Measurements from ENCODE around the gene NSMCE4A. TPM values are rescaled to one million over a fixed set of nuclear protein-coding genes. Genes with fewer than 3 reads are reported as not detected.
A peak's percentile ranks its signal among the peaks of the same experiment; 100 is the strongest.

The NSMCE4A gene
- polyA plus RNA-seq, 3 donors = 34.6 to 47.2 (median 38.1) TPM

DNA sequence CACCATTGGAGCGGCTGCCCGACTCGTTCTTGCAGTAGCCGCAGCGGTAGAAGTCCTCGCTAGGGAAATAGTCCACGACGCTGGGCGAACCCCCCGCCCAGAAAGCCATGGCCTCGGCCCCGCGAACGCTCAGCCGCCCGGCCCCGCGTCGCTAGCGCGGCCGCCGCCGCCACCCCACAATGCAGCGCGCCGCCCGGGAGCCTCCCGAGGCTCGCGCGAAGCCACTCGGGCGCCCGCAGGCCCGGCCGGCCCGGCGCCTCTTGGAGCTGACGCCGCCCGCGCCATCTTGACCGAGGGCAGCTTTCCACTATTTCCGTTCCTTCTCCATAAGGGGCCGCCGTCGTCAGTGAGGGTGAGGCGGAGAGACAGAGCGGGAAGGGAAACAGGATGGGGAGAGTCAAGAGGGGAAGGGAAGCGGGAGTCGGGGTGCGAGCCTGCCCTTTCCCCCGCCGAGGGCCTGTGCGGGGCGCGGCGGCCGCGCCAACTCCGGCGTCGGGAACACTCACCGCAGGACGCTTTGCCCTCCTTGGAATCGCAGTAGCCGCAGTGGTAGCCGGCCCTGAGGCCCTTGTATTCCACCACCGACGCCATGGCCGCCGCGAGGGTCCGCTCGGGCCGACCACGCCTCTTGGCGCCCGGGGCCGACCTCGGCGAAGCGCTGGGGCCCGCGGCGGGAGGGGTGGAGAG lies 47.0 kb downstream of the NSMCE4A start, which contains the start of gene ATE1:
ATE1 (minus strand) TSS at position 191 of the 687 bp plus-strand sequence; CDS start at position 109, 82 bp downstream.
- Mint-ChIP-seq H3K4me1 (peaks cover 31% of the 10 kb centered on the region), H3K27me3 (ENCODE audit: low read depth in 3 of 3) (peaks cover 0 to 2% (median 0%) of the 10 kb centered on the region in 3 donors)

GRCh38 chr10:121927318-121927840 lies 47.6 kb downstream of the NSMCE4A start:
- Mint-ChIP-seq H3K27me3 (ENCODE audit: low read depth in 3 of 3) (peaks cover 0 to 2% (median 0%) of the 10 kb centered on the region in 3 donors), H3K36me3 (peaks cover 12 to 17% of the 10 kb centered on the region in 2 donors), H3K27ac (peak overlapping the region; percentile 62 to 88 (median 79)), H3K4me1 (peaks cover 31% of the 10 kb centered on the region), H3K9me3 (no peaks in the 10 kb centered on the region), H3K4me3 (peak overlapping the region; percentile 94 to 95)
- H3K79me2 ChIP-seq (ENCODE audit: insufficient read depth, low read length) = peaks cover 33% of the 10 kb centered on the region
- H3K27ac ChIP-seq (ENCODE audit: low read depth in 1 of 2, low read length in 2 of 2) = peak overlapping the region; percentile 57 to 93
- H3K27me3 ChIP-seq (ENCODE audit: control insufficient read depth in 2 of 2, insufficient read depth in 2 of 2, low read length in 2 of 2) = no peaks in the 10 kb centered on the region
- no peaks in the 10 kb centered on the region for H3K9me3 ChIP-seq (replicated peaks in 1 of 2; ENCODE audit: control insufficient read depth in 1 of 2, insufficient read depth in 1 of 2, low read length in 2 of 2)
- peak in 2 of 3 donors; percentile 14 to 35 for DNase-seq
- TF ChIP-seq, protein P1, sequence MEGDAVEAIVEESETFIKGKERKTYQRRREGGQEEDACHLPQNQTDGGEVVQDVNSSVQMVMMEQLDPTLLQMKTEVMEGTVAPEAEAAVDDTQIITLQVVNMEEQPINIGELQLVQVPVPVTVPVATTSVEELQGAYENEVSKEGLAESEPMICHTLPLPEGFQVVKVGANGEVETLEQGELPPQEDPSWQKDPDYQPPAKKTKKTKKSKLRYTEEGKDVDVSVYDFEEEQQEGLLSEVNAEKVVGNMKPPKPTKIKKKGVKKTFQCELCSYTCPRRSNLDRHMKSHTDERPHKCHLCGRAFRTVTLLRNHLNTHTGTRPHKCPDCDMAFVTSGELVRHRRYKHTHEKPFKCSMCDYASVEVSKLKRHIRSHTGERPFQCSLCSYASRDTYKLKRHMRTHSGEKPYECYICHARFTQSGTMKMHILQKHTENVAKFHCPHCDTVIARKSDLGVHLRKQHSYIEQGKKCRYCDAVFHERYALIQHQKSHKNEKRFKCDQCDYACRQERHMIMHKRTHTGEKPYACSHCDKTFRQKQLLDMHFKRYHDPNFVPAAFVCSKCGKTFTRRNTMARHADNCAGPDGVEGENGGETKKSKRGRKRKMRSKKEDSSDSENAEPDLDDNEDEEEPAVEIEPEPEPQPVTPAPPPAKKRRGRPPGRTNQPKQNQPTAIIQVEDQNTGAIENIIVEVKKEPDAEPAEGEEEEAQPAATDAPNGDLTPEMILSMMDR (IDR thresholded peaks at IDR 0.05) = no peak
- WGBS (ENCODE audit: insufficient coverage) = under 1% methylated on average over 48 of the region's 48 CpGs
- H4K20me1 ChIP-seq (ENCODE audit: insufficient read depth, low read length) = no peaks in the 10 kb centered on the region
- H3K4me1 ChIP-seq (ENCODE audit: control insufficient read depth in 1 of 2, insufficient read depth in 2 of 2, low read length in 2 of 2) = peaks cover 16 to 21% of the 10 kb centered on the region in 2 donors
- intact Hi-C loops (cut with micrococcal nuclease) = loop anchor here in 1 of 2 donors (10.0 kb wide), 1 partner anchor 1077 kb away; the partner anchor contains the start of genes ACADSB and IKZF5
- peak overlapping the region; percentile 79 to 97 (median 94) for H3K4me3 ChIP-seq (replicated peaks in 1 of 3; ENCODE audit: low read depth in 2 of 3, low read length in 3 of 3)
- H2AFZ ChIP-seq (ENCODE audit: insufficient read depth, low read depth, low read length, poor library complexity, severe bottlenecking) = peak overlapping the region; percentile 97
- peaks cover 6 to 18% of the 10 kb centered on the region in 2 donors for H3K36me3 ChIP-seq (replicated peaks in 1 of 2; ENCODE audit: control insufficient read depth in 1 of 2, insufficient read depth in 2 of 2, low read length in 2 of 2)
- H3K4me2 ChIP-seq (replicated peaks; ENCODE audit: extremely low read depth, low read length, poor library complexity, severe bottlenecking) = peak overlapping the region; percentile 90
- peak overlapping the region; percentile 99 for H3K9ac ChIP-seq (ENCODE audit: insufficient read depth, low read length, poor library complexity, severe bottlenecking)

More for the DNA sequence above, 47.0 kb downstream of the NSMCE4A start, which contains the start of gene ATE1:
- peak within 1 kb of the TSS; percentile 94 to 95 for H3K4me3 Mint-ChIP-seq
- peak within 1 kb of the TSS; percentile 99 for H3K9ac ChIP-seq (ENCODE audit: insufficient read depth, low read length, poor library complexity, severe bottlenecking)
- H3K36me3 Mint-ChIP-seq = peaks cover 6 to 11% of the 10 kb centered on the region in 2 donors
- no peaks in the 10 kb centered on the region for H3K9me3 ChIP-seq (replicated peaks in 1 of 2; ENCODE audit: control insufficient read depth in 1 of 2, insufficient read depth in 1 of 2, low read length in 2 of 2)
- intact Hi-C loops (cut with micrococcal nuclease) = loop anchor here in 1 of 2 donors (10.0 kb wide), 1 partner anchor 1077 kb away; the partner anchor contains the start of genes ACADSB and IKZF5
- H3K36me3 ChIP-seq (replicated peaks in 1 of 2; ENCODE audit: control insufficient read depth in 1 of 2, insufficient read depth in 2 of 2, low read length in 2 of 2) = peaks cover 6 to 12% of the 10 kb centered on the region in 2 donors
- TF ChIP-seq, protein P1 (IDR thresholded peaks at IDR 0.05) = peak; percentile 17
- no peaks in the 10 kb centered on the region for H3K27me3 ChIP-seq (ENCODE audit: control insufficient read depth in 2 of 2, insufficient read depth in 2 of 2, low read length in 2 of 2)
- peak within 1 kb of the TSS; percentile 90 for H3K4me2 ChIP-seq (replicated peaks; ENCODE audit: extremely low read depth, low read length, poor library complexity, severe bottlenecking)
- peak within 1 kb of the TSS; percentile 79 to 97 (median 94) for H3K4me3 ChIP-seq (replicated peaks in 1 of 3; ENCODE audit: low read depth in 2 of 3, low read length in 3 of 3)
- under 1% methylated on average over 69 of the region's 87 CpGs for WGBS (ENCODE audit: insufficient coverage)
- peak within 1 kb of the TSS; percentile 85 to 96 (median 94) for H3K27ac Mint-ChIP-seq
- peak within 1 kb of the TSS; percentile 97 for H2AFZ ChIP-seq (ENCODE audit: insufficient read depth, low read depth, low read length, poor library complexity, severe bottlenecking)
- DNase-seq = peak; percentile 74 to 82 (median 79)
- no peaks in the 10 kb centered on the region for H3K9me3 Mint-ChIP-seq
- no peaks in the 10 kb centered on the region for H4K20me1 ChIP-seq (ENCODE audit: insufficient read depth, low read length)
- H3K79me2 ChIP-seq (ENCODE audit: insufficient read depth, low read length) = peaks cover 33% of the 10 kb centered on the region
- peak within 1 kb of the TSS; percentile 57 to 93 for H3K27ac ChIP-seq (ENCODE audit: low read depth in 1 of 2, low read length in 2 of 2)
- H3K4me1 ChIP-seq (ENCODE audit: control insufficient read depth in 1 of 2, insufficient read depth in 2 of 2, low read length in 2 of 2) = peaks cover 16 to 21% of the 10 kb centered on the region in 2 donors
